SK-N-SH (cell line): ENCODE results near the gene ATXN7L3. TPM values are rescaled to one million over a fixed set of nuclear protein-coding genes. Genes with fewer than 3 reads are reported as not detected.

Source experiments
- CTCF ChIA-PET: fragments of 300-600, 350-600 bp; formaldehyde crosslinking; extraction: SDS; loops from one replicate; lab custom pipeline; 2021; lab: Yijun Ruan, JAX
- POLR2A ChIA-PET: fragments of 350-600 bp; sonication (Branson Sonifier 250); formaldehyde crosslinking; extraction: SDS; loops from one replicate; lab custom pipeline; 2020; ENCODE audit warnings: antibody characterized with exemption, inconsistent platforms; lab: Yijun Ruan, JAX
- DNase-seq: peaks from one replicate; pipeline ENCODE4 v3.0.0; 2012
- H2AFZ ChIP-seq: fragments of 200-600 bp; sonication (generic); 2 replicates; pipeline ENCODE4 v1.8.1; 2016; ENCODE audit warnings: antibody characterized with exemption, mild to moderate bottlenecking, low read depth
- H3F3A ChIP-seq: fragments of 200-600 bp; sonication (generic); replicated peaks from 2 replicates; pipeline ENCODE3; 2016; ENCODE audit warnings: antibody characterized with exemption, mild to moderate bottlenecking; ENCODE audit not compliant: insufficient read depth
- H3K27ac ChIP-seq, 2 experiments: fragments of 200-500 bp in 1 of 2; fragments of 200-600 bp in 1 of 2; sonication (Bioruptor generic) in 1 of 2; sonication (generic), shearing (Covaris generic) in 1 of 2; 2 replicates each; pipeline versions ENCODE4 v1.5.1 to v1.6.1; 2014 to 2016; ENCODE audit warnings: low read depth in 2 of 2, inconsistent platforms in 1 of 2, low read length in 1 of 2, mild to moderate bottlenecking in 1 of 2, mixed read lengths in 1 of 2
- H3K27me3 ChIP-seq: fragments of 200-600 bp; sonication (generic), shearing (Covaris generic); 2 replicates; pipeline ENCODE4 v1.6.1; 2016; ENCODE audit warnings: mixed run types; ENCODE audit not compliant: insufficient read depth
- H3K36me3 ChIP-seq, 2 experiments: fragments of 200-500 bp in 1 of 2; fragments of 200-600 bp in 1 of 2; sonication (Bioruptor generic) in 1 of 2; sonication (generic) in 1 of 2; replicated peaks in 1 of 2; 2 replicates each; pipeline versions ENCODE3 to v1.5.1; 2014 to 2016; ENCODE audit warnings: low read length in 1 of 2, mild to moderate bottlenecking in 1 of 2; ENCODE audit not compliant: insufficient read depth in 2 of 2, control insufficient read depth in 1 of 2
- H3K4me1 ChIP-seq, 2 experiments: fragments of 200-500 bp in 1 of 2; fragments of 200-600 bp in 1 of 2; sonication (Bioruptor generic) in 1 of 2; sonication (generic), shearing (Covaris generic) in 1 of 2; 2 replicates each; pipeline versions ENCODE4 v1.5.1 to v1.6.1; 2014 to 2016; ENCODE audit warnings: low read depth in 1 of 2, low read length in 1 of 2, mixed run types in 1 of 2; ENCODE audit not compliant: insufficient read depth in 2 of 2, control insufficient read depth in 1 of 2
- H3K4me2 ChIP-seq: fragments of 200-600 bp; sonication (generic), shearing (Covaris generic); 2 replicates; pipeline ENCODE4 v1.6.1; 2017; ENCODE audit warnings: mixed run types
- H3K4me3 ChIP-seq, 2 experiments: fragments of 200-500 bp in 1 of 2; fragments of 200-600 bp in 1 of 2; sonication (Bioruptor generic) in 1 of 2; sonication (generic), shearing (Covaris generic) in 1 of 2; 2 replicates each; pipeline versions ENCODE4 v1.5.1 to v1.8.1; 2014 to 2016; ENCODE audit warnings: low read depth in 2 of 2, inconsistent platforms in 1 of 2, low read length in 1 of 2, mild to moderate bottlenecking in 1 of 2, mixed read lengths in 1 of 2, moderate library complexity in 1 of 2
- H3K79me2 ChIP-seq: fragments of 200-600 bp; sonication (generic); 2 replicates; pipeline ENCODE4 v1.8.1; 2017; ENCODE audit warnings: mild to moderate bottlenecking; ENCODE audit not compliant: insufficient read depth
- H3K9ac ChIP-seq: fragments of 200-600 bp; sonication (generic); 2 replicates; pipeline ENCODE4 v1.6.1; 2017; ENCODE audit warnings: mixed run types
- H3K9me2 ChIP-seq: fragments of 200-600 bp; sonication (generic); 2 replicates; pipeline ENCODE4 v1.6.1; 2017; ENCODE audit warnings: mixed run types
- H3K9me3 ChIP-seq: fragments of 200-600 bp; sonication (generic); 2 replicates; pipeline ENCODE4 v1.6.1; 2017; ENCODE audit warnings: mixed run types, mild to moderate bottlenecking, moderate library complexity
- H4K20me1 ChIP-seq: fragments of 200-600 bp; sonication (generic); 2 replicates; pipeline ENCODE4 v1.6.1; 2017; ENCODE audit warnings: mild to moderate bottlenecking, mixed run types; ENCODE audit not compliant: insufficient read depth
- ELF1 ChIP-seq: IDR thresholded peaks from 2 replicates; pipeline ENCODE4 v1.4.0; 2012
- EP300 ChIP-seq, 2 experiments: IDR thresholded peaks; 2 replicates each; pipeline versions ENCODE4 v1.4.0 to v1.6.1; 2012; ENCODE audit warnings: borderline replicate concordance in 1 of 2, low read depth in 1 of 2, low read length in 1 of 2
- FOSL2 ChIP-seq: IDR thresholded peaks from 2 replicates; pipeline ENCODE4 v1.4.0; 2012; ENCODE audit warnings: low read depth, mild to moderate bottlenecking, moderate library complexity, borderline replicate concordance
- FOXJ3 ChIP-seq: sonication (generic); formaldehyde crosslinking; IDR thresholded peaks from 2 replicates; pipeline ENCODE4 v1.5.1; 2020; ENCODE audit warnings: mild to moderate bottlenecking, missing genetic modification reagents
- GATA2 ChIP-seq: sonication (generic); formaldehyde crosslinking; IDR thresholded peaks from 2 replicates; pipeline ENCODE4 v1.5.0; 2020; ENCODE audit warnings: mild to moderate bottlenecking, missing genetic modification reagents
- JUND ChIP-seq: IDR thresholded peaks from 2 replicates; pipeline ENCODE4 v1.4.0; 2012
- NRF1 ChIP-seq: IDR thresholded peaks from 2 replicates; pipeline ENCODE4 v1.6.1; 2012; ENCODE audit warnings: low read depth, mild to moderate bottlenecking, low read length
- RCOR1 ChIP-seq: fragments of 150-350 bp; IDR thresholded peaks from 2 replicates; pipeline ENCODE4 v1.6.1; 2017; ENCODE audit warnings: antibody characterized with exemption, low read length
- TCF12 ChIP-seq: IDR thresholded peaks from 2 replicates; pipeline ENCODE4 v1.4.0; 2012
- TEAD4 ChIP-seq: IDR thresholded peaks from 2 replicates; pipeline ENCODE4 v1.4.0; 2012; ENCODE audit warnings: mild to moderate bottlenecking, borderline replicate concordance; ENCODE audit not compliant: insufficient read depth
- WGBS: methylation state at CpG from one replicate; pipeline ENCODE4 v1.1.6; 2017; ENCODE audit warnings: low lambda C conversion rate; 5-methylcytosine and 5-hydroxymethylcytosine counted together
- polyA plus RNA-seq, 3 experiments: library from polyadenylated mRNA; depleted of rRNA; stranded (reverse); fragments of >200 nt; gene quantifications; 2 replicates each; pipeline ENCODE4 v1.2.3, GENCODE V29; 2012
- TF ChIP-seq, protein P1 (sequence below): IDR thresholded peaks from 2 replicates; pipeline ENCODE4 v1.6.1; 2012; ENCODE audit warnings: mild to moderate bottlenecking, low read depth, low read length, moderate library complexity
- TF ChIP-seq, protein P2 (sequence below): IDR thresholded peaks from 2 replicates; pipeline ENCODE4 v1.4.0; 2012; ENCODE audit warnings: low read depth
- TF ChIP-seq, protein P3 (sequence below): IDR thresholded peaks from 2 replicates; pipeline ENCODE4 v1.4.0; 2012; ENCODE audit warnings: low read depth, borderline replicate concordance
- TF ChIP-seq, protein P4 (sequence below): fragments of 200-600 bp; sonication (generic); IDR thresholded peaks from 2 replicates; pipeline ENCODE4 v1.6.1; 2017; ENCODE audit warnings: antibody characterized with exemption, mild to moderate bottlenecking, moderate library complexity

ATXN7L3 gene
- polyA plus RNA-seq, 1 of the 3 experiments (the other 2 are of a cell fraction) = 47.7 TPM

DNA sequence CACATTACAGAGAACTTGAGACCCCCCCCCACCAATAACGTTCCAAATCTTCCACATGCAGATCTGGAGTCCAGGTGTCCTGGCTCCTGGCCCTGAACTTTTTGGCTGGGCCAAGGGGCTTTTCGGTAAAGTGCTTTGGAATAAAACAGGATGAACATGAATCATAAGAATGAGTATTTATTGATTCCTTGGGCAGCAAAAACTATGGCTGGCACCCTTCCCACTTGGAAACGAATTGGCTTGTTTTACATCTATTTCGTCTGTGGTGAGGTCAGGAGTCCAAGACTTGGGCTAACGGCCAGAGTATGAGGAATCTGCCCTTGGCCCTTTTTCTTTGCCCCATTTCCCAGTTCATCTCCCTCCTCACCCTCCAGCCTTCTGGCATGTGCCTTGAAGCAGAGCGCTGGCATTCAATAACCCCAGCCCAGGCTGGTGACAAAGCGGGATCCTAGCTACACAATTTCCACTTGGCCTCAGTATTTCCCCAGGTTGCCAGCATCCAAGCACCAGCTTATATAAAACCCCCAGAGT is 23.9 kb upstream of the ATXN7L3 start (continued):
- TF ChIP-seq, protein P1, sequence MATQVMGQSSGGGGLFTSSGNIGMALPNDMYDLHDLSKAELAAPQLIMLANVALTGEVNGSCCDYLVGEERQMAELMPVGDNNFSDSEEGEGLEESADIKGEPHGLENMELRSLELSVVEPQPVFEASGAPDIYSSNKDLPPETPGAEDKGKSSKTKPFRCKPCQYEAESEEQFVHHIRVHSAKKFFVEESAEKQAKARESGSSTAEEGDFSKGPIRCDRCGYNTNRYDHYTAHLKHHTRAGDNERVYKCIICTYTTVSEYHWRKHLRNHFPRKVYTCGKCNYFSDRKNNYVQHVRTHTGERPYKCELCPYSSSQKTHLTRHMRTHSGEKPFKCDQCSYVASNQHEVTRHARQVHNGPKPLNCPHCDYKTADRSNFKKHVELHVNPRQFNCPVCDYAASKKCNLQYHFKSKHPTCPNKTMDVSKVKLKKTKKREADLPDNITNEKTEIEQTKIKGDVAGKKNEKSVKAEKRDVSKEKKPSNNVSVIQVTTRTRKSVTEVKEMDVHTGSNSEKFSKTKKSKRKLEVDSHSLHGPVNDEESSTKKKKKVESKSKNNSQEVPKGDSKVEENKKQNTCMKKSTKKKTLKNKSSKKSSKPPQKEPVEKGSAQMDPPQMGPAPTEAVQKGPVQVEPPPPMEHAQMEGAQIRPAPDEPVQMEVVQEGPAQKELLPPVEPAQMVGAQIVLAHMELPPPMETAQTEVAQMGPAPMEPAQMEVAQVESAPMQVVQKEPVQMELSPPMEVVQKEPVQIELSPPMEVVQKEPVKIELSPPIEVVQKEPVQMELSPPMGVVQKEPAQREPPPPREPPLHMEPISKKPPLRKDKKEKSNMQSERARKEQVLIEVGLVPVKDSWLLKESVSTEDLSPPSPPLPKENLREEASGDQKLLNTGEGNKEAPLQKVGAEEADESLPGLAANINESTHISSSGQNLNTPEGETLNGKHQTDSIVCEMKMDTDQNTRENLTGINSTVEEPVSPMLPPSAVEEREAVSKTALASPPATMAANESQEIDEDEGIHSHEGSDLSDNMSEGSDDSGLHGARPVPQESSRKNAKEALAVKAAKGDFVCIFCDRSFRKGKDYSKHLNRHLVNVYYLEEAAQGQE = no peak
- TF ChIP-seq, protein P2, sequence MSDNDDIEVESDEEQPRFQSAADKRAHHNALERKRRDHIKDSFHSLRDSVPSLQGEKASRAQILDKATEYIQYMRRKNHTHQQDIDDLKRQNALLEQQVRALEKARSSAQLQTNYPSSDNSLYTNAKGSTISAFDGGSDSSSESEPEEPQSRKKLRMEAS = peak; percentile 46; the same call in 1 of the 2 replicates
- TF ChIP-seq JUND (0 out of 2 replicates have a peak, but pooled peaks have one; percentile 38), FOSL2 (peak; percentile 39; the same call in 1 of the 2 replicates), EP300 (IDR thresholded peaks at IDR 0.05; ENCODE audit: borderline replicate concordance in 1 of 2, low read depth in 1 of 2, low read length in 1 of 2) (peak in 1 of 2 experiments; percentile 57; a peak in 1 of 4 replicates), RCOR1 (no peak), NRF1 (no peak), GATA2 (CRISPR knock-in tag) (no peak)
- TF ChIP-seq, protein P3, sequence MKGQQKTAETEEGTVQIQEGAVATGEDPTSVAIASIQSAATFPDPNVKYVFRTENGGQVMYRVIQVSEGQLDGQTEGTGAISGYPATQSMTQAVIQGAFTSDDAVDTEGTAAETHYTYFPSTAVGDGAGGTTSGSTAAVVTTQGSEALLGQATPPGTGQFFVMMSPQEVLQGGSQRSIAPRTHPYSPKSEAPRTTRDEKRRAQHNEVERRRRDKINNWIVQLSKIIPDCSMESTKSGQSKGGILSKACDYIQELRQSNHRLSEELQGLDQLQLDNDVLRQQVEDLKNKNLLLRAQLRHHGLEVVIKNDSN = no peak
- TF ChIP-seq, all 33 proteins: peak for 10

DNA sequence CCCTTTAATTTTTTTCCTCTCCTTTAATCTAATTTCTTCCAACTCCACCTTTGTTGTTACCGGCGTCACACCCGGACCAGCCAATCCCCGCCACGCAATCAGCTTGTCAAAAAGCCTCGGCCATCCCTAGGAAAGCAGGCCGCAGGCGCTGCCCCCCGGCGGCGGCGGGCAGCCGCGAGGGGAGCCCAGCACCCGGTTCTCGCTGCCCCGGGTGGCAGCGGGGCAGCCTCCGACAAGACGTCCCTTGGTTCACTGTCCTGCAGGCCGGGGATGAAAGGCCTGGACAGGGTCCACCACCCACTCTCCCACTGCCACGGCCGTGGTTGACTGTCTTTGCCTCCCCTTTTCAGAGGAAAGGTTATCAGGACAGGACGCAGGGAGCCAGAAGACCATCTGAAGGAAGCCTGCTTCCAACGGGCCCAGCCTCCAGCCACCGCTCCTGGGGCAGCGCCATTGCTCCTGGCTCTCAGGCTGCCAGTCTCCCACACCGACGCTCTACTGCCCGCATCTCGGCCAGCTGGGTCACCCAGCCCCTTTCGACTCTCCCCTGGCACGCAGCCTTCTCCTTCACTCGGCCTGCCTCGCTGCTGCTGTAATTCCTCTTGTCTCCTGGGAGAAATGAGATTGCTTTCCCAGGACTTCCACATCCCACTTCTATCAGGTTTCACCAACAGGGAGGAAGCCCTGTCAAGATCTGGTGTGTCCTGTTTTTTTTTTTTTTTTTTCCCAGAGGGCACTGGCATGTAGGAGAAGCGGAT is 22.6 kb upstream of the ATXN7L3 start:
- peaks cover under 1 to 3% of the 10 kb centered on the region in 2 experiments for H3K36me3 ChIP-seq
- H3F3A ChIP-seq = peaks cover 37% of the 10 kb centered on the region
- H3K27ac ChIP-seq = peak overlapping the region; percentile 87 to 97
- CTCF ChIA-PET = interaction anchor here (0.9 to 5.5 kb wide), 13 partner anchors 12 to 129 kb away, joined by 4 to 37 read pairs (median 6); partner anchors contain the start of genes RUNDC3A, SLC25A39 and TMUB2
- no peaks in the 10 kb centered on the region for H3K9me3 ChIP-seq
- H3K9ac ChIP-seq = peak overlapping the region; percentile 97; the same call in 1 of the 2 replicates
- POLR2A ChIA-PET = interaction anchor here (1.0 to 3.5 kb wide), 3 partner anchors 18 to 98 kb away, joined by 4 to 34 read pairs (median 14); partner anchors contain the start of gene RUNDC3A
- peak; percentile 87 for DNase-seq
- H3K27me3 ChIP-seq = no peaks in the 10 kb centered on the region
- H3K4me1 ChIP-seq = peaks cover 18 to 27% of the 10 kb centered on the region in 2 experiments
- peaks cover 9% of the 10 kb centered on the region for H4K20me1 ChIP-seq
- no peaks in the 10 kb centered on the region for H3K9me2 ChIP-seq
- no peak overlapping the region for H2AFZ ChIP-seq
- peak overlapping the region; percentile 76 to 91 for H3K4me3 ChIP-seq
- peaks cover 29% of the 10 kb centered on the region for H3K79me2 ChIP-seq
- WGBS = 4% methylated on average over 31 of the region's 36 CpGs
- H3K4me2 ChIP-seq = peak overlapping the region; percentile 85
- TF ChIP-seq FOSL2 (no peak), ELF1 (no peak), FOXJ3 (no peak), JUND (no peak), TCF12 (peak; percentile 16; the same call in 1 of the 2 replicates), TEAD4 (no peak)
- TF ChIP-seq, protein P4, sequence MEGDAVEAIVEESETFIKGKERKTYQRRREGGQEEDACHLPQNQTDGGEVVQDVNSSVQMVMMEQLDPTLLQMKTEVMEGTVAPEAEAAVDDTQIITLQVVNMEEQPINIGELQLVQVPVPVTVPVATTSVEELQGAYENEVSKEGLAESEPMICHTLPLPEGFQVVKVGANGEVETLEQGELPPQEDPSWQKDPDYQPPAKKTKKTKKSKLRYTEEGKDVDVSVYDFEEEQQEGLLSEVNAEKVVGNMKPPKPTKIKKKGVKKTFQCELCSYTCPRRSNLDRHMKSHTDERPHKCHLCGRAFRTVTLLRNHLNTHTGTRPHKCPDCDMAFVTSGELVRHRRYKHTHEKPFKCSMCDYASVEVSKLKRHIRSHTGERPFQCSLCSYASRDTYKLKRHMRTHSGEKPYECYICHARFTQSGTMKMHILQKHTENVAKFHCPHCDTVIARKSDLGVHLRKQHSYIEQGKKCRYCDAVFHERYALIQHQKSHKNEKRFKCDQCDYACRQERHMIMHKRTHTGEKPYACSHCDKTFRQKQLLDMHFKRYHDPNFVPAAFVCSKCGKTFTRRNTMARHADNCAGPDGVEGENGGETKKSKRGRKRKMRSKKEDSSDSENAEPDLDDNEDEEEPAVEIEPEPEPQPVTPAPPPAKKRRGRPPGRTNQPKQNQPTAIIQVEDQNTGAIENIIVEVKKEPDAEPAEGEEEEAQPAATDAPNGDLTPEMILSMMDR = peak; percentile 39
- TF ChIP-seq, protein P2 = no peak; the same call in 1 of the 2 replicates
- TF ChIP-seq, protein P1 = 0 out of 2 replicates have a peak, but pooled peaks have one; percentile 7
